ENCODE results near the gene GABBR2.
"Not testable (repeated sequence)": the region's sequence is repeated elsewhere in the genome, so short reads cannot be mapped to it uniquely, and the experiment has no call there.

The GABBR2 gene

DNA sequence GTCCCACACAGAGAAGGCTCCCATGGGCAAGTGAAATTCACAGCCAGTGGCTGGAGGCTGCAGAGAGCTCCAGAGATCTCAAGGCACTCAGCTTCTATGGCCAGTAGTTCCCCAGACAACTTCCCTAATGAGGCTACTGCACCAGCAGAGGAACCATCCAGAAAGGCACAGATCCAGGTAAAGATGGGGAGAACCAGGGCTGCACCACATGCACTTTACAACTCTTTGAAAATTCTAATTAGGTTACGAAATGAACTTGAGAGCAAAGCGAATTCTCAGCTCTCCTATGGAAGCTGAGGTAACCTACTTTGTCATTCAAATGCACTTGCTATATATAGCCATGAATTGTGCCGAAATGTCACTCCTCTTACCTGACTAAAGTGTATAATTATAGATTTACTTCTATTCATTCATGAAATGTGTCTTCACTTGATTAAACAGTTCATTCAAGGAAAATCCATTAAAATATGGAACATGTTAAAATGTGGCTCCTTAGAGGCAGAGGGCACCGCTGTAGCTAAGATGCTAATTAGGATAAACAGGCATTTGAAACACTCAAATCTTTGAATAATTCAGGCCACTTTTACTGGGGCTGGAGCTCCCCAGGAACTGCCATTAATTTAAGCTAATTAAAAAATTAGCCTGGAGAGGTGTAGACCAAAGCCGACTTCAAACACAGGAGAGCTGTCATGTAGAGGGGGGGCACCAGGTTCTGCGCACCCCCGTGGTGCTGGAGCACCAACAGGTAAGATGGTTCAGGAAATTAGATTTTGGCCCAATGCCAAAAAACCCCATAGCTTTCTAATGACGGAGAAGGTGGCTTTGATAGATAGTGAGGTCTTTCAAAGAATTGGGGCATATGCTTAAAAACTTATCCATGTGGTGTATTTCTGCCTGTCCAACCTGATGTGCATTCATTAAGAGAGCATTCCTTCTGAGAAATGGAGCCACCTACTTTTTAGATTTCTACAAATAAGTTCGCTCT, 204.1 kb downstream of the GABBR2 start:
- no peak for DNase-seq

DNA sequence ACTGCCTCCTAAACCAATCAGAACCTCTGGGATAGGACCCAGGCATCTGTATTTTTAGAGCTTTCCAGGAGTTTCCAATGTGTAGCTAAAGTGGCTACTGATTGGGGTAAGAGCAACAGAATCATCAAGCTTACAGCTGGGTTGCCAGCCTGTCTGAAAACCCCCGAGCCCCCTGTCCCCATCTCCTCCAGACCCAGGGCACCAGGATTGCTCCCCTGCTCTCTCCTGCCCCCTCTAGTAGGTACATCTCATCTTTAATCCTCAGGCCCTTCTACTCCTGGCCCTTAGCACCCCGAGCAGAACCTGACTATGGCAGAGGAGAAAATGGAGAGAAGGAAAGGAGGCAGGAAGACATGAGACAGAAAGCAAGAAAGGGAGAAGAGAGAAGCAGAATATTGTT, 204.9 kb downstream of the GABBR2 start:
- no peak for DNase-seq

DNA sequence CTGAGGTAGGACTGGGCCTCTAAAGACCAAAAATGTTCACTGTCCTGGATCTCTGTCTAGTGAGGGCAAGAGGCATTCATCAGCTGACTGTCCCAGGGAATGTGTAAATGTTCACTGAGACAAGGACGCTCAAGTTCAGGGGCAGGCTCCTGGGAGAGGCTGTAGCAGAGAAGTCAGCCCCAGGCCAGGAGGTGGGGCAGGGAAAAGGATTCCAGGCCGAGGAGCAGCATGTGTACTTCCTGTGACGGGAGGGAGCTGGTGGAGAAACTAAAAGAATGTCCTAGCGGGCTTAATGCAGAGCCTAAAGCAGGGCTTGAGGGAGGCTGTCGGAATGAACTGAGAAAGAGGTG, 205.8 kb downstream of the GABBR2 start:
- DNase-seq, result no peak

DNA sequence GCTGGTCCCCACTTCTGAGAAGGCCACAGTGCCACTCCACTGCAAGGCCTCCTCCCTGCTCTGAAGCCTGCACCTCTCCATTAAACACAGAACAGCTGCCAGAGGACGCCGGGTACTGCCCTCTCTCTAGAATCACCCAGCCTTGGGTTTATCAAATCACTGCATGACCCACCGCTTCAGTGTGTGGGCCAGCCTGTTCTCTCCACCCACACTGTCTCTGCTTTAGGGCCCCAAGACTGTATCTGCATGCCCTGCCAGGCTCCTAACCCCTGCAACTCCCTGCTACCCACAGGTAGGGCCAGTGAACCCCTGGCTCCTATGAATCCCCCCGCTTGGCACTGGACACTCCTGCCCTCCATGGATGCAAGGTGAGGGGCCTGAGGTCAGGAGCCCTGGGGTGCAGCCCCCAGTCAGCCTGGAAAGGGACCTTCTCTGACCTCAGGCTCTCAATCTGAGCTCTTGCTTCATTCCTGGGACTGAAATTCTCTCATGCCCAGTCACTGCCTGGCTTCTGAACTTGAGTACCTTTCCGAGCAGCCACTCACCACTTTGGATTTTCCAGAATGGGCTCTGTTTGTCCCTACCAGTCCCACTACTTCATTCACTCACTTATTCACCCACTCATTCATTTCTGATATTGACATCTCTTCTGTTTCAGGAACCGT, 206.3 kb downstream of the GABBR2 start:
- no peak for DNase-seq

DNA sequence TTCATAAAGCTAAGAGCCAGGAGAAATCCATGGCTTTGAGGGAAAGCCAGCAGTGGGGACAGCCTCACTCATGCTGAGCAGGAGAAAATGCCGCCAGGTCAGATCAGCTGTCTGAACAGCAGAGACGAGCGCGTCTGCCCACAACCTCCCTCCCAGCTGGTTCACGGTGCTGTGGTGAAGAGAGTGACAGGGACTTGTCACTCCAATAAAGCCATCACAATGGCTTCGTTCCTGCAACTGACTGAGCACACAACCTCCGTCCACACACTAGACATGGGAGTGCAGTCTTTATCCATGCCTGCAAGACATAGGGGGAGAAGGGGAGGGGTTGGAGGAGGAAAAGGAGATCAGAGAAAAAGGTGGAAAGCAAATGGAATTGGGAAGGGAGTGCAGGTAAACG, 206.9 kb downstream of the GABBR2 start:
- DNase-seq, result no peak

DNA sequence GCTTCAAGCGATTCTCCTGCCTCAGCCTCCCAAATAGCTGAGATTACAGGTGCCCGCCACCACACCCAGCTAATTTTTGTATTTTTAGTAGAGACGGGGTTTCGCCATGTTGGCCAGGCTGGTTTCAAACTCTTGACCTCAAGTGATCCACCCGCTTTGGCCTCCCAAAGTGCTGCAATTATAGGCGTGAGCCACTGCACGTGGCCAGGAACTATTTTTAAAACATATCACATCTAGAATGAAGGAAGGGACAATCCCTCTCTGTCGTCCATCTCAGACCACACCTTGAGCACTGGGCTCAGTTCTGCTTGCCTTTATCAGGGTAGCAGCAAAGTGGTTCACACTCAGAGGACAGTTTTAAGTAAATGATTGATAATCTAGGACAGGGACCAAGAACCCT, 207.5 kb downstream of the GABBR2 start:
- not testable (repeated sequence) for DNase-seq

DNA sequence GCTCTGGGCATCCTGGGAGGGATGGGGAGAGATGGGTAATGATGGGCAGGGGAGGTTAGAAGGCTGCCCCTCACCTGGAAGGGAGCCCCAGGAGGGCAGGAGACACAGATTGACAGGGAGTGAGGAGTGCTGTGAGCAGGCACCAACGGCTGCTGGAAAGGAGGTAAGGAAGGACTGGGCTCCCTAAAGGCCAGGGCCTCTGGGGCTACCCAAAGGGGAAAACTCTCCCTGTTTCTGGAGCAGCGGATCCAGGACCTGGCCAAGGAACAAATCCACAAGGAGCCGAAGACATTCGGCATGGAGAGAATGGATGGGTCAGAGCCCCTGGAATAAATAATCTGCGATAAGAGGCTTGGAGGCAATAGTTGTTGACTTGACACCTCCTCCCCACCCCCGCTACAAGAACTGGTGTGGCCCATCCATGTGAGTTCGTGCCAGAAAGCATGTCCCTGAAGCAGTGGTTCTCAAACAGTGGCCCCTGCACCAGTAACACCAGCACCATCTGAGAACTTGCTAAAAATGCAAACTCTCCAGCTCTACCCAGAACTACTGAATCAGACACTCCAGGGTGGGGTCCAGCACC, 208.3 kb downstream of the GABBR2 start:
- no peak for DNase-seq

DNA sequence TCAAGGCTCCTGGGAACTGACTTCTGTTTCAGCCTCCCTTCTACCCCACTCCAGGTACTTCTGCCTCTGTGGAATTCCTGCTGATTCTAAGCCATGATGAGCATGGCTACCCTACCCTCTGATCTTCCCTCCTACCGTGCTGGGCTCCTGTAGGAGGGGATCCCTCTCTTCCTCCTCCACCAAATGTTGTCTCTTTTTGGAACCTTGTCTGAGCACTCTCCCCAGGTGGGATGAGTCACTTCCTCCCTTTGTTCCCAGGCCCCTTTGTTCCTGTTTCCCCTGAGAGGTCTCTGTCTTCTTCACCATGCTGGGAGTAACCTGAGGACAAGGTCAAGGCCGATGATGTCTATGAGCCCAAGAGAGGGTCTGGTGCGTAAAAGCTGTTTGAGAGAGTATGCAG, 213.2 kb downstream of the GABBR2 start:
- no peak for DNase-seq

DNA sequence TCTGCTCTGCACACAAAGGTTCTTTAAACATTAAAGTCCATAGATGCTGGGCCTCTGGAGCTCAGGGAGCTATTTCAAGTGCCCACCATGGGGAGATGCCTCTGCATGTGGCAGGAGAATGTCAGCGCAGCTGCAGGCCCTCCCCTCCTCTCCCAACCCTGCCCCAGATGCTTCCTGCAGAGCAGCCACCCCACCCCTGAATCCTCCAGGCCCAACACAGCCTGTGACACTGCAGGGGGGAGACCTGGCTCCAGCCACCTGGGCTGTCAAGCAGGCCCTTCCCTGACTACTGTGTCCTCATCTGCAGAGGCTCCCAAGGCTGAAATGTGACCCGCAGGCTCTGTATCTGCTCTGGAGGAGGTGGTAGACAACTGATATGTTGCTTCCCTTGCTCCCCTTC, 213.9 kb downstream of the GABBR2 start:
- no peak for DNase-seq

DNA sequence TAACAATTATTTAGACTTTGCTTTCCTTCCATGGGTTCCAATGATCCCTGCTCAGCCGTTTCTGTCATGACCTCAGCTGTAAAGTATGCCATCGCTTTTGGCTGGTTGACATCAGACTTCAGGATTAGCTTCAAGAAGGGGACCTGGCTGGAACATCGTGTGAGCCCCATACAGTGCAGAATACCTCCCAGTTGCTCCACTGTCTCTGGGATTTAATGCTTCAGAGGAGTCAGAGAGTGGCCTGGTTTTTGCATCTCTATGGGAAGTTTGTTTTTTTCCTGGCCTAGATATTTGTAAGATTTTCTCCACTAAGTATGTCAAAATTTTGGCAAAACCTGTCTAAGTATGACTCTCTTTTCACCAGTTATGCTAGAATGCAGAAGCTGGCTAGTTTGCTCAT, 216.9 kb downstream of the GABBR2 start:
- no peak for DNase-seq

DNA sequence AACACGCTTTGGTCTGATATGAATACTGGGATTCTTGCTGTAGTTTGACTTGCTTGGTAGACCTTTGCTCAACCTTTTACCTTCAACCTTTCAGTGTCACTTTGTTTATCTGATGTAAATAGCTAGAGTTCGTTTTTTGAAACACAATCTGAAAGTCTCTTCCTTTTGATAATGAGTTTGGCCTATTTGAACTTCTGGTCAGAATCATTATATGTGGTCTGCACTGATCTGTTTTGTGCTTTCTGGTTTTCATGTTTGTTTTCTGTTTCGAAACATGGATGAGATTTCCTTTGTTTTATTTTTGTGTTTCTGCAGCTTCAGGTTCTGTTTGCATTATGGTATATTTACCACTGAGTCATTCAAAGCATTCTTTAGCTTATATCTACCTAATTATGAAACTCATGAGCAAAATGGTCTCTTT, 217.5 kb downstream of the GABBR2 start:
- DNase-seq, result no peak

DNA sequence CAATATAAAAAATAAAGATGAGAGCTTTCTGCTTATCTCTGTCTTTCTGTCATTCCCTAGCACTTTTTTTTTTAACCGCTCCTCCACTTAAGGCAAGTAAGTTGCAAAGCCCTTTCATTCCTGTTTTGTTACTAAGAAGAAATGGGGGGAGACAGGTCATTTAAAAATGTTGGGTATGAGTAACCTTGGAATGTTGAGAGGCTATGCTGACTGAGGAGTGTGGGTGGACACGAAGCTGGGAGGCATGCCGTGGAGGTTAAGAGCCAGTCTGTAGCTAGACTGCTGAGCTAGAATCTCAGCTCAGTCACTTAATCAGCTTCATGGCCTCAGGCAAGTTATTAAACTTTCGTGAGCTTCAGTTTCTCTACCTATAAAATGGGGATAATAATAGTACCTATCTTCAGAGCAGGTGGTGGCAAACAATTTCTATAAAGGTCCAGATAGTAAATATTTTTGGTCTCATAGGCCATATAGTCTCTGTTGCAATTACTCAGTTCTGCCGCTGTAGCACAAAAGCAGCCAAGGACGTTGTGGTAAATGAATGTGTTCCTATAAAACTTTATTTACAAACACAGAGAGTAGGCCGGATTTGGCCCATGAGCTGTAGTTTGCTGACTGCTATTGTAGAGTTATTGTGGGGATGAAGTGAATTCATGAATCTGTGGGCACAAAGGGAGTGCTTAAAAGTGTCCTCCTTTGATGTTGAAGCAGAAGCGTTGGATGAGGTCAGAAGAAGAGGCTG, 220.0 kb downstream of the GABBR2 start:
- DNase-seq, result no peak

DNA sequence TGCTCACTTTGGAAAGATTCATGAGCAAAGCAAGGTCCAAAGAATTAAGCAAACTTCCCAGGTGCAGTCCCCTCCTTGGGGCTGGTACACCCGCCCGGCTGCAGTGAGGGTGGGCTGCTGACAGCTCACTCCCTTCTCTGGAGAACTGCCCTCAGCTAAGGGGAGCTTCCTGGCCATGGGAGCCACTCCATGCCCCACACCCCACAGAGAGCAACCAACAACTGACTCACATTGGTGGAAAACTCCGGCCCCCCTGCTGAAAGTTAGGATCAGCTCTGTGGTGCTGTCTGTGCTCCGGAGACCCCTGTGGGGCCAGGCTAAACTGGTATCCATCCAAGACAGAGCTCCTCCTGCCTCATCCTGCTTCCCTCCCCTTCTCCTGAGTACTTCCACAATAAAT, 223.0 kb downstream of the GABBR2 start:
- DNase-seq, result no peak

DNA sequence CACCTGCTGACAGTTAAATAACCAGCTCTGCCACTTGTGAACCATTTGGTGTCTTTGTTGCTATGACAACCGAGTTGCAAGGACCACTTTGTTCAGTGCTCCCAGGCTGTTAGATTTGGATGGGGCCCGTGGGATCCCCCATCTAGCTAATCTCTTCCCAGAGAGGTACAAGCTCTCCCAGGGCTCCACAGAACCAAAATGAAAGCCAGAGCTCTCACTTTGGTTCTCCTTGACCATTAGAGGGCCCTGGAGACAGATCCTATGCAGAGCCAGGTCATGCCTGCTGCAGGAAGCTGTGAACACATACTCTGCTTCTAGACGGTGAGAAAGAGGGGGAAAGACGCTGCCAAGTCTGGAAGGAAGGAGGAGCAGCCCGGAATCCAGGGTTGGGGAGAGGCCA, 224.6 kb downstream of the GABBR2 start:
- no peak for DNase-seq

DNA sequence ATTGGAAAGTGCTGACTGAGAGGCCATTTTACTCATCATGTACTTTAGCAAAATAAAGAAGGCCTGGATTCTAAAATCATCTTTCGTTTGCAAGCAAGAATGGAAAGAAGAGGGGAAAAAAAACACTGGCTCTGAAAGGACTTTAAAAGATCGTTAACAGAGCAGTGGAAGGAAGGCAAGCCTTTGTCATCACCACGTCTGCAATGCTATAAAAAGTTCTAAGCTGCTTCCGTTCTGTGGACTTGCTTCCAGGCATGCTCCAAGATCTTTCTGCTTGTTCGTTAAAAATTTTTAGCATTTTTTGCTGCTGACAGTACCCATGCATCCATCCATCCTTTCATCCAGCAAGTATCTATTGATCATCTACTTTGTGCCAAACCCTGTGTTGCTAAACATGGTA, 226.5 kb downstream of the GABBR2 start:
- no peak for DNase-seq

DNA sequence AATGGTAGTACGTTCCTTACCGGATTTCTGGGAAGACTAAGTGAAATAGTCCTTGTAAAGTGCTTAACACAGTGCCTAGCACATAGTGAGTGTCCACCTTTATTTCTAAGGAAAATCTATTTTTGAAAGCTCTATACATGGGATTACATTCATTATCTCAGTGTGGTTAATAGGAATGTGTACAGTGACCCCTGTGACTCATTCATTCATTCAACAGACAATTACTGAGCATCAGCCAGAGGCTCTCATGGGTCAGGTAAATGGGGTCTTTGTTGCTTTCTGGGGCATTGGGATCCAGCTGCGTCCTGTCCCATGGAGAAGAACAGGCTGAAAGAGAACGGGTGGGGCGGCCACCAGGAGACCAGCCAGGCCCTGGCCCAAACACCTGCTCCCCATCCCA, 227.1 kb downstream of the GABBR2 start:
- no peak for DNase-seq

DNA sequence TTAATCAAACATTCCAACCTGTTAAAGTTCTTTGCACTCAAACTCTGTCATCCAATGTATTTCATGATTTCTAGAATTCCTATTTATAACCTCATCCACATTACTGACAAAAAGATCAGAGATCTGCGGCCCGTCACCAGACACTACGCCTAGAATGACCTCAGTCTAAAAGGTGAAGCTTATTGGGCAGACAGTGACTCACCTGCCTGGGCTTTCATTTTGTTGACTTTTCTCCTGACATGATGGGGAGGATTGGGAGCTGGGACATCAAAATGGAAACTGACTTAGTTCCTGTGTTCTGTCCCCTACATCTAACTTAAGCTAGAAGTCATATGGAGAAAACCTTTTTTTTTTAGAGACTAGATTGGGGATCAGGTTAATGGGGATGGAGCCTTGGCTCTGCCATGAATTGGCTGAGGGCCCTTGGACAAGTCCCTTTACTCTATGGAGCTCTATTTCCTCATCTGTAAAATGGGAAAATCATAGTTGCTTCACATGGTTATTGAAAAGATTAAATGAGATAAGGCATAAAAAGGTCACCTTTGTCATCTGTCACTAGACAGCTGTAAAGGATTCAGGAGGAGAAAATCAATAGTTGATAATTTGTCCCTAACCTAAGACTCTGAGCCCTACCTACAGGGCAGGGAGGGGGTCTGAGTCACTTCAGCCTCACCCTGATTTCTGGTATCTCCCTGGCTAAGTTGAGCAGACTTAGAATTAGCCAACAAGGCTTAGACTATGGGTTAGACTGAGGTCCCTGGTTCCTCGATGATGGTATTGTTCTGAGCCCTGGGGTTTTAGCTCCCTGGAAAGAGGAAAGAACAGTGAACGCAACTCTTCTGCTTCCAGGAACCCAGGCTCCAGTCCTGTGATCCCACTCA, 228.5 kb downstream of the GABBR2 start:
- DNase-seq, result no peak

DNA sequence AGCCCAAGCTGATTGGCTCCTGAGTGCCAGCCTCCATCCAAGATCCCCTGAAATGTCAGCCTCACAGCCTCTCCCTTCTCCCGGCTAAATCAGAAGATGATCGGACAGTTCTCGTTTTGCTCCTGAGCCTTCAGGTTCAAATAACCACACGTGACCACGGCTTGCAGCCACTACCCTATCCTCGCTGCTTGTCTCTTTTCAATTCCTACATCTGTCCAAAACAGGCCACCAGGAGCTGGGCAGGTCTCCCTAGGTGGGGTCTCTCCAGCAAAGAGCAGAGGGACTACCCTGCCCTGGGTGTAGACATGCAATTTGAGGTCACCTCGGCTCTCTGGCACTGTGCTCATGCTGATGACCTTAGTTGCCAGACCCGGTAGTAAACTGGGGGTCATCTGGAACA, 229.3 kb downstream of the GABBR2 start:
- DNase-seq, result no peak

DNA sequence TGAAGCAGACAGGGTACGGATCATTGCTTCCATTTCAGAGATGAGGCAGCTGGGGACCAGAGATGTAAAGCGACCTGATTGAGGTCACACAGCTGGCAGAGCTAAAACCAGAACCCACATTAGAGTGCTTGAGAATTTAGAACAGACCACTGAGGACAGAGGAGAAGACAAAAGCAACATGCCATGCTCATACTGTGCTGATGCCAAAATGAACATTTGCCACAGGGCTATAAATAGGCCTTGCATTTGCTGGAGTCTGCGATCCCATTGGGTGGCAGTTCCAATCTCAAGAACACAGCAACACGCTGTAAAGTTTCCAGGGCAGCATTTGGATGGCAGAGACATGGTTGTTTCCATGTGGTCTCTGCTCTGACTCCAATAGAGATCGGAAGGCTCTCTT, 230.9 kb downstream of the GABBR2 start:
- DNase-seq, result no peak

DNA sequence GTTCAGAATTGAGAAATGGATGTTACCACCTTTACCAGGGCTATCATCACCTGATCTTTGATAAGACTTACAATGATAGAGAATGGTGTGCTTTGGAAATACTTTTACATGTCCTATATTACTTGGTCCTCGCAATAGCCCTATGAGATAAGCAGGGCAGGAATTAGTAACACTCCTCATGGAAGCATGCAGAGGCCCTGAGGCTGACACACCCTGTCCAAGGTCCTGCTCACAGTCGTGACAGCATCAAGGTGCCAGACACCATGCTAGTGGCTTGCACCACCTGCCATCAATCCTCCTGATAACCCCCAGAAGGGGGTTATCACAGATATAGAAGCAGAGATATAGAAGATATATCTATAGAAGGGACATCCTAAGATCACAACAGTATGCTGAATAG, 236.5 kb downstream of the GABBR2 start:
- DNase-seq, result no peak

DNA sequence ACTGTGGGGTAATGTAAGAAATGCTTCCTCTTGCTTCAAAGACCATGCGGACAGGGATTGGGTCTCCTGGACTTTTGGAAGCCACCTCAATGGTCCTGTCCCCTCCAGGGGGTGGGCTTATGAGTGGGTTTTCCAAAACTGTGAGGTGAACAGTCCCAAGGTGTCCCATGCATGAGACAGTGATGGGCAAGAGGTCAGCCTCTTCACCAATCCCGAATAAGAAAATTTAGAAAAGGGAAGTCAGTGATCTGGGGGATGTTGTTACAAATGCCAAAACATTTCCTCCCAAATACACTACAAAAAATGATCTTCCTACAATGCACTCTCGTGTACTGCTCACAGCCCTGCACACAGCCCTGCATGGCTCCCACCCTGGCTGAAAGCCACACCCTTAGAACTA, 237.6 kb downstream of the GABBR2 start:
- no peak for DNase-seq

DNA sequence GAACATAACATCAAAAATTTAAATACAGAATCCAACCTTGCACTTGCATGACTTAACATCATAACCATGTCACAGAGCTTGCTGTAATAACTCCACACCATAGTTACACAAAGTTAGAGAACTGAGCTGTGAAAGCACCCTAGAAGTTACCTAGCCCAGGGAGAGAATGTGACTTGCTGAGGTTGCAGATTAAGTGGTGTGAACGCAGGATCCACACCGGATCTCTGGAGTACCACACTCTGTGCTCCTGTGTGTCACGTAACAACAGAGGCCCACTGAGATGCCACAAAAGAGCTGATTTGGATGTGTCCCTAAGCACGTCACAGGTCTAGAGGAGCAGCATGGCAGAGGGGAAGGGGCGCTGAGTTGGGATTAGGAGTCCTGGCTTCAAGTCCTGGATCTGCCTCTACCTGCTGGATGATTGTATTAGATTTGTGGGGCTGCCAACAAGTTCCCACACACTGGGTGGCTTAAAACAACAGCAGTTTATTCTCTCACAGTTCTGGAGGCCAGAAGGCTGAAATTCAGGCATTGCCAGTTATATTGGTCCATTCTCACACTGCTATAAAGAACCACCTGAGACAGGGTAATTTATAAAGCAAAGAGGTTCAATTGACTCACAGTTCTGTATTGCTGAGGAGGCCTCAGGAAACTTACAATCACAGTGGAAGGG, 240.0 kb downstream of the GABBR2 start:
- DNase-seq, result no peak

All from activated CD4-positive, alpha-beta T cell treated with anti-CD3 and anti-CD28 coated beads, Interleukin-2, amount 50 U/mL, for 48 hours (primary cell).